ENCODE data around the gene CD38. TPM values are rescaled to one million over a fixed set of nuclear protein-coding genes. Genes with fewer than 3 reads are reported as not detected.

Gene CD38
- total RNA-seq, 1 experiment from 2014 or later = not detected

- H3K27ac ChIP-seq (ENCODE audit: low read depth, low read length, poor library complexity, severe bottlenecking) = no peak overlapping the region
- POLR2A ChIA-PET (ENCODE audit: low non-redundant PET) = interaction anchor here (0.7 kb wide), 1 partner anchor 29 kb away, joined by 18 read pairs; no protein-coding TSS in a partner anchor
- no peak for DNase-seq (ENCODE audit: low spot score)
These were observed 117.1 kb downstream of the CD38 start for GRCh38 chr4:15894921-15895916.

GRCh38 chr4:15897577-15897976 is 119.4 kb downstream of the CD38 start:
- H3K4me1 ChIP-seq (ENCODE audit: insufficient read depth, low read length, poor library complexity, severe bottlenecking) = peaks cover 6% of the 10 kb centered on the region
- H3K27ac ChIP-seq (ENCODE audit: low read depth, low read length, poor library complexity, severe bottlenecking) = no peak overlapping the region
- intact Hi-C loops (cut with micrococcal nuclease; ENCODE audit: unreplicated experiment) = no loop called here
- no peaks in the 10 kb centered on the region for H3K9me3 ChIP-seq (ENCODE audit: low read depth, low read length, poor library complexity, severe bottlenecking)
- no peaks in the 10 kb centered on the region for H3K36me3 ChIP-seq (ENCODE audit: insufficient read depth, low read length, poor library complexity, severe bottlenecking)
- ChIA-PET CTCF (interaction anchor here (0.9 kb wide), 1 partner anchor 15 kb away, joined by 4 read pairs; no protein-coding TSS in a partner anchor), POLR2A (ENCODE audit: low non-redundant PET) (no interaction called here)
- BruUV-seq (replicated peaks) = no TSS peak
- H3K27me3 ChIP-seq (replicated peaks; ENCODE audit: insufficient read depth, low read depth, low read length, poor library complexity) = no peaks in the 10 kb centered on the region
- no peak for DNase-seq (ENCODE audit: low spot score)
- no peak overlapping the region for H3K4me3 ChIP-seq (ENCODE audit: low read depth, low read length, poor library complexity, severe bottlenecking)
- TF ChIP-seq CTCF (conservative IDR thresholded peaks at IDR 0.05; ENCODE audit: low read depth, low read length) = no peak
- no peak for TF ChIP-seq EZH2 (IDR thresholded peaks at IDR 0.05; ENCODE audit: borderline replicate concordance, low read depth, low read length, poor library complexity, severe bottlenecking)

More at GRCh38 chr4:15894921-15895916, 117.1 kb downstream of the CD38 start:
- Histone ChIP-seq H3K36me3 (ENCODE audit: insufficient read depth, low read length, poor library complexity, severe bottlenecking) (no peaks in the 10 kb centered on the region), H3K27me3 (replicated peaks; ENCODE audit: insufficient read depth, low read depth, low read length, poor library complexity) (no peaks in the 10 kb centered on the region), H3K4me1 (ENCODE audit: insufficient read depth, low read length, poor library complexity, severe bottlenecking) (peaks cover 23% of the 10 kb centered on the region), H3K9me3 (ENCODE audit: low read depth, low read length, poor library complexity, severe bottlenecking) (no peaks in the 10 kb centered on the region), H3K4me3 (ENCODE audit: low read depth, low read length, poor library complexity, severe bottlenecking) (no peak overlapping the region)
- CTCF ChIA-PET = interaction anchor here (1.0 kb wide), 1 partner anchor 13 kb away, joined by 3 read pairs; no protein-coding TSS in a partner anchor
- BruUV-seq (replicated peaks) = no TSS peak
- TF ChIP-seq EZH2 (IDR thresholded peaks at IDR 0.05; ENCODE audit: borderline replicate concordance, low read depth, low read length, poor library complexity, severe bottlenecking) = no peak
- TF ChIP-seq CTCF (conservative IDR thresholded peaks at IDR 0.05; ENCODE audit: low read depth, low read length) = no peak
- intact Hi-C loops (cut with micrococcal nuclease; ENCODE audit: unreplicated experiment) = no loop called here

DNA sequence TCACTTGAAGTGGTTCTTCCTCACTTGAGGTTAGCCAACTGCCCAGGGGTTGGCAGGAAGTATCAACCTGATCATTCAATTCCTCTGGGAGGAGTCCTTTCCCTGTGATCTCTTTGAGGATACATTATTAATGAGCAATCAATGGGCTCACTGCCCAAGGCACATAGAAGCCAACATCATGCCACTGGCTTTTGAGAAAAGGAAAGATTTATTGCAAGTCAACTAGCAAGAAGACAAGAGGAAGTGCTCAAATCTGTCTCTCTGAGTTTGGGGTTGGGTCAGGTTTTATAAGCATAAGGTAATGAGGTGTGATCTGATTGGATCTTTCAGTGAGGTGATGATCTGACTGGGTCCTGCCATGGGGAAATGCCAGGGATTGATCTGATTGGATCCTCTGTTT is 120.8 kb downstream of the CD38 start:
- no peak overlapping the region for H3K4me3 ChIP-seq (ENCODE audit: low read depth, low read length, poor library complexity, severe bottlenecking)
- no peak for DNase-seq (ENCODE audit: low spot score)
- BruUV-seq (replicated peaks) = no TSS peak
- no peaks in the 10 kb centered on the region for H3K9me3 ChIP-seq (ENCODE audit: low read depth, low read length, poor library complexity, severe bottlenecking)
- intact Hi-C loops (cut with micrococcal nuclease; ENCODE audit: unreplicated experiment) = no loop called here
- no peak overlapping the region for H3K27ac ChIP-seq (ENCODE audit: low read depth, low read length, poor library complexity, severe bottlenecking)
- H3K27me3 ChIP-seq (replicated peaks; ENCODE audit: insufficient read depth, low read depth, low read length, poor library complexity) = no peaks in the 10 kb centered on the region
- POLR2A ChIA-PET (ENCODE audit: low non-redundant PET) = no interaction called here
- H3K4me1 ChIP-seq (ENCODE audit: insufficient read depth, low read length, poor library complexity, severe bottlenecking) = peaks cover 6% of the 10 kb centered on the region
- no peaks in the 10 kb centered on the region for H3K36me3 ChIP-seq (ENCODE audit: insufficient read depth, low read length, poor library complexity, severe bottlenecking)
- no peak for TF ChIP-seq CTCF (conservative IDR thresholded peaks at IDR 0.05; ENCODE audit: low read depth, low read length)
- TF ChIP-seq EZH2 (IDR thresholded peaks at IDR 0.05; ENCODE audit: borderline replicate concordance, low read depth, low read length, poor library complexity, severe bottlenecking) = no peak
- CTCF ChIA-PET = no interaction called here

Measured in A673 (cell line).